Heart right ventricle (tissue), 16 donors: ENCODE measurements around the gene SCPEP1. TPM values are rescaled to one million over a fixed set of nuclear protein-coding genes. Genes with fewer than 3 reads are reported as not detected.

ENCODE experiments used
- ATAC-seq, 8 donors: fragments of 200-7000 bp; cut with Tn5 transposase; one replicate each; pipeline ENCODE4 v1.9.1; 2020; ENCODE audit warnings: mild to moderate bottlenecking in 8 of 8, moderate library complexity in 8 of 8, moderate number of reproducible peaks in 1 of 8
- DNase-seq, 2 donors: peaks; one replicate each; pipeline ENCODE4 v3.0.0-alpha.2; 2020
- H3K27ac ChIP-seq, 10 donors: fragments of 200-600 bp; sonication (generic) in 2 of 10; one replicate each; pipeline versions ENCODE4 v1.5.0 to v1.8.0; 2020 to 2022; ENCODE audit warnings: mild to moderate bottlenecking in 3 of 10
- H3K27me3 ChIP-seq, 7 donors: fragments of 200-600 bp; one replicate each; pipeline ENCODE4 v1.8.0; 2021 to 2022; ENCODE audit warnings: mild to moderate bottlenecking in 2 of 7
- H3K36me3 ChIP-seq, 9 donors: fragments of 200-600 bp; sonication (generic) in 1 of 9; one replicate each; pipeline versions ENCODE4 v1.5.0 to v1.8.0; 2020 to 2022; ENCODE audit warnings: mild to moderate bottlenecking in 2 of 9
- H3K4me1 ChIP-seq, 9 donors: fragments of 200-600 bp; sonication (generic) in 1 of 9; one replicate each; pipeline versions ENCODE4 v1.5.0 to v1.8.0; 2020 to 2022; ENCODE audit warnings: mild to moderate bottlenecking in 4 of 9
- H3K4me3 ChIP-seq, 10 donors: fragments of 200-600 bp; sonication (generic) in 2 of 10; one replicate each; pipeline versions ENCODE4 v1.5.0 to v1.8.0; 2020 to 2022; ENCODE audit warnings: mild to moderate bottlenecking in 7 of 10, moderate library complexity in 2 of 10
- H3K9me3 ChIP-seq, 11 donors: fragments of 200-600 bp in 10 of 11; sonication (generic) in 2 of 11; one replicate each; pipeline versions ENCODE4 v1.5.0 to v1.8.0; 2013 to 2022; ENCODE audit warnings: mild to moderate bottlenecking in 2 of 11, control low read depth in 1 of 11, moderate library complexity in 1 of 11
- CTCF ChIP-seq, 9 donors: fragments of 200-600 bp; sonication (generic) in 2 of 9; IDR thresholded peaks; one replicate each; pipeline versions ENCODE4 v1.5.0 to v1.8.0; 2021 to 2022; ENCODE audit warnings: antibody characterized with exemption in 9 of 9, mild to moderate bottlenecking in 5 of 9, moderate library complexity in 1 of 9
- WGBS, 2 donors: extraction: QIAGEN DNeasy Blood & Tissue Kit; methylation state at CpG; one replicate each; pipeline ENCODE4 v1.1.7; 2013; ENCODE audit warnings: inconsistent platforms in 1 of 2; 5-methylcytosine and 5-hydroxymethylcytosine counted together
- intact Hi-C, 10 donors: fragments of 100-400 bp; cut with DNase I; formaldehyde crosslinking; loops; one replicate each; pipeline versions ENCODE4 v1.11.1 to v1.14.2; 2022
- polyA plus RNA-seq, 2 donors: library from polyadenylated mRNA; stranded (reverse); fragments of 200-250 nt; gene quantifications; one replicate each; pipeline ENCODE4 v1.2.3, GENCODE V29; 2013
- total RNA-seq, 10 donors: library from RNA; stranded (reverse); fragmentation: NEBNext Ultra II Directional in 3 of 10; extraction: Animal tissue kit (Norgen Biotek cat#: 25700) in 3 of 10; gene quantifications; one replicate each; pipeline versions ENCODE4 v1.2.1 to v1.2.4, GENCODE V29; 2021 to 2023
- donor health status: Arrhythmogenic right ventricular cardiomyopathy.
- donor health status: ischemic (EF 13 %, LVEDD 7.1; RV severe dilation, severe dysfunction).
- donor health status: healthy with polysubstance abuse.
- donor health status: DM: no; HTN: yes; CAD: no.
- donor health status: DM: no; HTN: no; CAD: no.
- donor health status: ischemic (EF 25% LVEDD 6.9; RV normal size, moderate dysfunction).
- donor health status: ischemic (EF 25% LVEDD 5.7; RV mildly dilated, moderate dysfunction).
- donor health status: healthy.
- donor health status: DM: yes; HTN: yes; CAD: no.
- donor health status: Ischemic cardiomyopathy.
- donor health status: ischemic (EF 35%, LVEDD 5.7; RV mildly dilated, moderate dysfunction).
- donor health status: nonischemic (EF 11% LVEDD 7.7; RV severe dilation, severe dysfunction).
- donor health status: DM: yes; HTN: yes; CAD: no.
- donor health status: PGD.
- donor health status: ischemic (EF 29% LVEDD 5.4; RV normal size, mild dysfunction).
- donor health status: nonischemic (EF 23%, LVEDD 6.1; RV moderate dilation, normal function).

Gene SCPEP1
- total and polyA plus RNA-seq, 12 donors: 26.0 to 229 (median 47.9) TPM

GRCh38 chr17:57010487-57010886, 32.6 kb downstream of the SCPEP1 start:
- Histone ChIP-seq H3K9me3 (no peaks in the 10 kb centered on the region), H3K36me3 (peaks cover 0 to 19% (median 0%) of the 10 kb centered on the region in 9 donors), H3K4me3 (no peak overlapping the region), H3K4me1 (peaks cover 0 to under 1% (median 0%) of the 10 kb centered on the region in 9 donors), H3K27me3 (no peaks in the 10 kb centered on the region), H3K27ac (no peak overlapping the region)
- WGBS, 2 donors: 68 to 77% methylated on average over 3 of the region's 3 CpGs
- TF ChIP-seq CTCF (IDR thresholded peaks at IDR 0.05): no peak
- no peak for DNase-seq
- intact Hi-C loops: loop anchor here in 2 of 10 donors (2.0 to 10.0 kb wide), 2 partner anchors 100 to 104 kb away; no protein-coding TSS in a partner anchor
- no peak for ATAC-seq

GRCh38 chr17:57011491-57012015, 33.6 kb downstream of the SCPEP1 start:
- Histone ChIP-seq H3K27me3 (no peaks in the 10 kb centered on the region), H3K4me1 (no peaks in the 10 kb centered on the region), H3K27ac (no peak overlapping the region), H3K9me3 (no peaks in the 10 kb centered on the region), H3K4me3 (no peak overlapping the region), H3K36me3 (peaks cover 0 to 8% (median 0%) of the 10 kb centered on the region in 9 donors)
- 77 to 80% methylated on average over 7 of the region's 7 CpGs for WGBS, 2 donors
- ATAC-seq (no peak), DNase-seq (no peak)
- TF ChIP-seq CTCF (IDR thresholded peaks at IDR 0.05): no peak
- intact Hi-C loops: loop anchor here in 2 of 10 donors (2.0 to 10.0 kb wide), 2 partner anchors 99 to 103 kb away; no protein-coding TSS in a partner anchor

DNA sequence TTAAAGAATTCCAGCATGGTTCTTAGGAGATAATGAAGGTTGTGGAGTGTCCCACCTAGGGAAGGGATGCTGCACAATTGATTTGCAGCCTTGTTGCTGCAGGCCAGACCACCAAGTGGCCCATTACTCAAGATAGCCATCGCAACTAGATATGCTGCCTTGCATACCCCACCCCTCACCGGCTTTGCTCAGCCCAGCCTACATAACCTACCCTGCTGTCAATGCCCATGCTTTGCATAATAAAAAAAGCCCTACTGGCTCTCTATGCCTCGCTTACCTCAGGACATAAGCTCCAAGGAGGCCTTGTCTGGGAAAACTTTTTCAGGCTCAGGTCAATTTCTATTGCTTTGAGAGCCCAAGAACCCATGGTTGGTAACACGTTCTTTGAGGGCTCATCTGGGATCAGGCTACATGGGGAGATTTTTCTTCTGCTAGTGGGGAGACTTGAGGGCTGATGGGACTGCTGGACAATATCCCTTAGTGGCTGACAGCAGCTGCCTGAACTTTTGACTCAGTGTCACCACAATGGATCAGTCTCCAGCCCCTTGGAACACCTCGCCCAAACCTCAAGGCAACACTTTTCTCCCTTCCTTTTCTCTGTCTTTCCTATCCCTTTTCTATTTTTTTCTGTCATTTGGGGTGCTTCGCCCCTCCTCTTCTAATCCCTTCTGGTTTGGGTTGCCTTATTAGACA, 38.3 kb downstream of the SCPEP1 start:
- TF ChIP-seq CTCF (IDR thresholded peaks at IDR 0.05): no peak
- H3K27me3 ChIP-seq: no peaks in the 10 kb centered on the region
- no peak overlapping the region for H3K4me3 ChIP-seq
- H3K36me3 ChIP-seq: no peaks in the 10 kb centered on the region
- intact Hi-C loops: loop anchor here in 1 of 10 donors (10.0 kb wide), 1 partner anchor 99 kb away; no protein-coding TSS in a partner anchor
- no peak for DNase-seq
- ATAC-seq: no peak
- no peaks in the 10 kb centered on the region for H3K4me1 ChIP-seq
- H3K27ac ChIP-seq: no peak overlapping the region
- no peaks in the 10 kb centered on the region for H3K9me3 ChIP-seq
- 90 to 92% methylated on average over 6 of the region's 6 CpGs for WGBS, 2 donors

DNA sequence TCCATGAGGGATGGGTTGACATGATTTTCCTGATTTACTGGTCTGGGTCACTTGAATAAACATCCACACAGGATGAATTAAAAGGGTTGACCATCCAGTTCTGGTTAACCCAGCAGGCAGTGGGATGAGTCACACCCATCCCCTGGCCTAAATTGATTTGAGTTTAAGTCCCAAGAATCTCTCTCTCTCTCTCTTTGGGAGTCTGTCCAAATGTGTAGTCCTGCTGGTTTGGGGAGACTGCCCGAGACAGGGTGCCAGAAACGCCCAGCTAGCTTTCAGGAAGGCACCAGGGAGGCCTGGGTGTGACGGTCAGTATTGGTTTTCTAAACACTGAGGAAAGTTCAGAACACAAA, 38.8 kb downstream of the SCPEP1 start:
- no peak overlapping the region for H3K4me3 ChIP-seq
- H3K27ac ChIP-seq: no peak overlapping the region
- TF ChIP-seq CTCF (IDR thresholded peaks at IDR 0.05): no peak
- 53 to 60% methylated on average over 3 of the region's 3 CpGs for WGBS, 2 donors
- no peaks in the 10 kb centered on the region for H3K4me1 ChIP-seq
- no peaks in the 10 kb centered on the region for H3K36me3 ChIP-seq
- no peak for ATAC-seq
- H3K9me3 ChIP-seq: no peaks in the 10 kb centered on the region
- no peak for DNase-seq
- H3K27me3 ChIP-seq: no peaks in the 10 kb centered on the region
- intact Hi-C loops: loop anchor here in 1 of 10 donors (10.0 kb wide), 1 partner anchor 98 kb away; no protein-coding TSS in a partner anchor
